Forelimb muscle (tissue), 1 donor: ENCODE results near the gene BRF1. TPM values are rescaled to one million over a fixed set of nuclear protein-coding genes. Genes with fewer than 3 reads are reported as not detected.
A peak's percentile ranks its signal among the peaks of the same experiment; 100 is the strongest.
"Not testable (repeated sequence)": the region's sequence is repeated elsewhere in the genome, so short reads cannot be mapped to it uniquely, and the experiment has no call there.

Experiments
- DNase-seq: peaks from one replicate; pipeline ENCODE4 v3.0.0-alpha.2; 2013; ENCODE audit warnings: low read depth
- polyA plus RNA-seq: library from polyadenylated mRNA; unstranded; fragments of 120-200 nt; gene quantifications from one replicate; pipeline ENCODE4 v1.2.1, GENCODE V29; 2013; ENCODE audit not compliant: insufficient read length

Gene BRF1, protein sequence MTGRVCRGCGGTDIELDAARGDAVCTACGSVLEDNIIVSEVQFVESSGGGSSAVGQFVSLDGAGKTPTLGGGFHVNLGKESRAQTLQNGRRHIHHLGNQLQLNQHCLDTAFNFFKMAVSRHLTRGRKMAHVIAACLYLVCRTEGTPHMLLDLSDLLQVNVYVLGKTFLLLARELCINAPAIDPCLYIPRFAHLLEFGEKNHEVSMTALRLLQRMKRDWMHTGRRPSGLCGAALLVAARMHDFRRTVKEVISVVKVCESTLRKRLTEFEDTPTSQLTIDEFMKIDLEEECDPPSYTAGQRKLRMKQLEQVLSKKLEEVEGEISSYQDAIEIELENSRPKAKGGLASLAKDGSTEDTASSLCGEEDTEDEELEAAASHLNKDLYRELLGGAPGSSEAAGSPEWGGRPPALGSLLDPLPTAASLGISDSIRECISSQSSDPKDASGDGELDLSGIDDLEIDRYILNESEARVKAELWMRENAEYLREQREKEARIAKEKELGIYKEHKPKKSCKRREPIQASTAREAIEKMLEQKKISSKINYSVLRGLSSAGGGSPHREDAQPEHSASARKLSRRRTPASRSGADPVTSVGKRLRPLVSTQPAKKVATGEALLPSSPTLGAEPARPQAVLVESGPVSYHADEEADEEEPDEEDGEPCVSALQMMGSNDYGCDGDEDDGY
- 22.8 TPM for polyA plus RNA-seq

- peak; percentile 63 for DNase-seq
These were observed at the start of gene BRF1 for GRCh38 chr14:105300542-105301102. BRF1 (minus strand) TSS chr14:105301001; CDS start chr14:105300629, 372 bp downstream.

DNA sequence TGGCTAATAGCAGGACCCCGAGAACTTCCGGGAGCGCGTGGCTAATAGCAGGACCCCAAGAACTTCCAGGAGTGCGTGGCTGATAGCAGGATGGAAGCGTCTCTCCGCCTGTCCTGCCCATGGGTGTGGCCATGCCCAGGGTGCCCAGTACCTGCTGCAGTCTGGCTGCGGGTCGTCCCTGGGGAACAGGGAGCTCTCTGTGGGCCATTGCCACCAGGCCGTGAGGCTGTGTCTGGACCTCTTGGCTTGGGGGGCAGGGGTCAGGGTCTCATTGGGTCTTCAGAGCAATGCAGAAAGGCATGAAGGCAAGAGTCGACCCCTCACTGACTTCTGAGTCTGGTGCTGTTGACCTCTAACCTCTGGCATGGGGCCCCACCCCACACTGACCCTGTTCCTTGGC, 49.2 kb upstream of the BRF1 start:
- DNase-seq, result no peak

GRCh38 chr14:105348945-105349699, 48.3 kb upstream of the BRF1 start:
- no peak for DNase-seq

GRCh38 chr14:105348169-105348944, 47.6 kb upstream of the BRF1 start:
- DNase-seq, result no peak

DNA sequence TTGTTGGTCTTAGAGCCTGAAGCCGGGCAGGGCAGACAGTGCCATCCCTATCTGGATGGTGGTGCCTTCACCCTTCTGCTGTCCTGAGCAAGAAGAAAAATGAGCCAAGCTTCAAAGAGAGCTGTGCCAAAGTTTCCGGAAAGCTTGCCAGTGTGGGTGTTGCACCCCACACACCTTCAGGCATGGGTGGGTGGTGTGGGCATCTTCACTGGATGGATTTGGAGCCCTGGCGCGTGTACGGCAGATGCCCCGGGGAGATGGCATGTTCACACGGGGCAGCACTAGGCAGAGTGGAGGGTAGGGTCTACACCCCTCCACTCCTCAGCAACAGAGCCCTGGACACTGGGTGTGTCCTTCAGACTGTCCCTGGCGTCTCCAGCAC, 46.8 kb upstream of the BRF1 start:
- DNase-seq, result no peak

GRCh38 chr14:105346876-105347586, 46.2 kb upstream of the BRF1 start:
- no peak for DNase-seq

DNA sequence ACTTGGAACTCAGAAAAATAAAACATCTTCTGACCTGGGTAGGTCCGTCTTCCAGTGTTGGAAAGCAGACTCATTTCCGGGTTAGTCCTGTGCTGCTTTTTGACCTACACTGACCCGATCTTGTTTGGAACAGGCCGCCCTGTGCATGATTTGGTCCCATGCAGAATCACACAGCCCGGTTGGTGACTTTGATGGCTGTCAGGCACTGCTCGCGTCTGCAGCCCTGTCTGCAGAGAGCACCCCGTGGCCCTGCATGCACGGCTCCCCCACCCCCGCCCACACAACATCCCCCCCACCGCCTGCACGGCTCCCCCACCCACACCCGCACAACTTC, 45.4 kb upstream of the BRF1 start:
- DNase-seq, result no peak

- no peak for DNase-seq
These were observed 42.4 kb upstream of the BRF1 start for GRCh38 chr14:105343194-105343593.

- peak; percentile 50 for DNase-seq
These were observed 40.3 kb upstream of the BRF1 start for GRCh38 chr14:105340821-105341733.

- no peak for DNase-seq
These were observed 37.4 kb upstream of the BRF1 start for GRCh38 chr14:105337966-105338741.

GRCh38 chr14:105337433-105337832, 36.6 kb upstream of the BRF1 start:
- DNase-seq, result no peak

- no peak for DNase-seq
These were observed 35.9 kb upstream of the BRF1 start for GRCh38 chr14:105336477-105337287.

- no peak for DNase-seq
These were observed 35.1 kb upstream of the BRF1 start for GRCh38 chr14:105335735-105336476.

- DNase-seq, result not testable (repeated sequence)
These were observed 34.4 kb upstream of the BRF1 start for GRCh38 chr14:105335231-105335542.

DNA sequence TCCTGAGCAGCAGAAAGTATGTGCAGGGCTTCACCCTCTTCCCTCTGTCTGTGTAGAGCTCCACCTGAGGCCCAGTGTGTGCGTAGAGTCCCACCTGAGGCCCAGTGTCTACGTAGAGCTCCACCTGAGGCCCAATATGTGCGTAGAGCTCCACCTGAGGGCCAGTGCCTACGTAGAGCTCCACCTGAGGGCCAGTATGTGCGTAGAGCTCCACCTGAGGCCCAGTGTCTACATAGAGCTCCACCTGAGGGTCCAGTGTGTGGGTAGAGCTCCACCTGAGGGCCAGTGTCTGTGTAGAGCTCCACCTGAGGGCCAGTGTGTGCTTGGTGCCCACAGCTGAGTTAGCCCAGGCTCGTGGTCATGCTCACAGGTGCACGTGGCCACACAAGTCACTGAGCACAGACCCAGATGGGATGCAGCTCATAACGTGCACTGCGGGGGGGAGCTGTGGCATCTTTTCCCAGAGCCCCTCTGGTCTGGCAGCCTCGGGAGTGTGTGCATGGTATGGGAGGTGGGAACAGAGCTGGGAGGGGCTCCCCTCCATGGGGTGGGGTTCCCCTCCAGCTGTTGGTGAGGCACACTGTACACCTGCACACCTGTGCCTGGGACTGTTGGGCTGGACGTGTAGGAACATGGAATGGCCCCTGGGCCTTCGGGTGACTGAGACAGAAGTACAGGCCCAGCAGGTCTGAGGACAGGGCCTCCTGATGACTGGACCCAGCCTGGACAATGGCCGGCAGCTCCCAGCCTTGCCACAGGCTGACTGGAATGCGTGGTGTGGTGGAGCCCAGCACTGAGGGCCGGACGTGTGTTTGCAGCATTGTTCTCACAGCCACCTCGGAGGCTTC, 33.8 kb upstream of the BRF1 start:
- no peak for DNase-seq

GRCh38 chr14:105333613-105334364, 33.0 kb upstream of the BRF1 start:
- DNase-seq, result no peak
